ENCODE results near the gene SCAMP2.

DNA sequence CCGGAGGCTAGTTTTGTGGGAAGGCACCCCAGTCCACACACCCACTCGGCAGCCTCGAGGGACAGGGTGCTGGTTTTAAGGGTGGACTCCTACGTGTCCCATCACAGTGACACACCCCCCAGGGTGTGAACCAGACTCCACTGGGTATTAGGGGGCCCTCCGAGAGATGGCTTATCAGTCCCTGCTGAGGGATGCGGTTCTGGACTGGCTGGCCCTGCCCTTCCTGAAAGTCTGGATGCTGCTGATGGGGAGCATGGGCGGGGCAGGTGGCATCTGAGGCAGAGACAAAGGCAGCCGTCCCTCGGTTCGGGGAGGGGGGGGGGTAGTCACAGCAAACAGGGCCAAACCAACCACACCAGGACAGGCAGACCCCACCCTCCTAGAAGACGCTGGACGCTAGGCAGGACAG, 29.3 kb downstream of the SCAMP2 start:
- TF ChIP-seq POLR2A (IDR thresholded peaks at IDR 0.05) (no peak), POLR2AphosphoS5 (IDR thresholded peaks at IDR 0.05; ENCODE audit: insufficient read depth in 1 of 2, low read depth in 1 of 2) (no peak)
- TF ChIP-seq, protein P1, sequence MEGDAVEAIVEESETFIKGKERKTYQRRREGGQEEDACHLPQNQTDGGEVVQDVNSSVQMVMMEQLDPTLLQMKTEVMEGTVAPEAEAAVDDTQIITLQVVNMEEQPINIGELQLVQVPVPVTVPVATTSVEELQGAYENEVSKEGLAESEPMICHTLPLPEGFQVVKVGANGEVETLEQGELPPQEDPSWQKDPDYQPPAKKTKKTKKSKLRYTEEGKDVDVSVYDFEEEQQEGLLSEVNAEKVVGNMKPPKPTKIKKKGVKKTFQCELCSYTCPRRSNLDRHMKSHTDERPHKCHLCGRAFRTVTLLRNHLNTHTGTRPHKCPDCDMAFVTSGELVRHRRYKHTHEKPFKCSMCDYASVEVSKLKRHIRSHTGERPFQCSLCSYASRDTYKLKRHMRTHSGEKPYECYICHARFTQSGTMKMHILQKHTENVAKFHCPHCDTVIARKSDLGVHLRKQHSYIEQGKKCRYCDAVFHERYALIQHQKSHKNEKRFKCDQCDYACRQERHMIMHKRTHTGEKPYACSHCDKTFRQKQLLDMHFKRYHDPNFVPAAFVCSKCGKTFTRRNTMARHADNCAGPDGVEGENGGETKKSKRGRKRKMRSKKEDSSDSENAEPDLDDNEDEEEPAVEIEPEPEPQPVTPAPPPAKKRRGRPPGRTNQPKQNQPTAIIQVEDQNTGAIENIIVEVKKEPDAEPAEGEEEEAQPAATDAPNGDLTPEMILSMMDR (IDR thresholded peaks at IDR 0.05) = no peak
